WTC11 (cell line): ENCODE measurements around the gene CETP. TPM values are rescaled to one million over a fixed set of nuclear protein-coding genes. Genes with fewer than 3 reads are reported as not detected.
A peak's percentile ranks its signal among the peaks of the same experiment; 100 is the strongest.

ENCODE experiments used
- ATAC-seq: fragments of 200-7000 bp; cut with Tn5 transposase; 2 replicates; pipeline ENCODE4 v1.10.0; 2021; ENCODE audit warnings: mild to moderate bottlenecking, moderate library complexity
- CTCF ChIA-PET: fragments of 300-600 bp; sonication (Branson Sonifier 250); formaldehyde crosslinking; loops from one replicate; lab custom pipeline; 2021; ENCODE audit warnings: antibody characterized with exemption; lab: Charles Lee
- POLR2A ChIA-PET: fragments of 350-600 bp; sonication (Branson Sonifier 250); formaldehyde crosslinking; loops from one replicate; lab custom pipeline; 2021; ENCODE audit warnings: antibody characterized with exemption; lab: Charles Lee
- DNase-seq: peaks from one replicate; pipeline ENCODE4 v3.0.0; 2021; ENCODE audit warnings: low spot score
- H3K27ac Mint-ChIP-seq: 2 replicates; pipeline ENCODE4 v1.8.0; 2021; ENCODE audit warnings: mixed read lengths
- H3K27me3 Mint-ChIP-seq: 2 replicates; pipeline ENCODE4 v1.8.0; 2021; ENCODE audit warnings: low read depth, mild to moderate bottlenecking, moderate library complexity, mixed read lengths
- H3K36me3 Mint-ChIP-seq: 2 replicates; pipeline ENCODE4 v1.8.0; 2021; ENCODE audit warnings: mixed read lengths
- H3K4me1 Mint-ChIP-seq: 2 replicates; pipeline ENCODE4 v1.8.0; 2022; ENCODE audit warnings: mixed read lengths
- H3K4me3 Mint-ChIP-seq: 2 replicates; pipeline ENCODE4 v1.8.0; 2021; ENCODE audit warnings: mild to moderate bottlenecking, moderate library complexity, mixed read lengths
- H3K9me3 Mint-ChIP-seq: 2 replicates; pipeline ENCODE4 v1.8.0; 2021; ENCODE audit warnings: mixed read lengths
- E2F4 ChIP-seq: sonication (generic); formaldehyde crosslinking; IDR thresholded peaks from 2 replicates; pipeline ENCODE4 v1.8.1; 2022; ENCODE audit warnings: low read depth, mild to moderate bottlenecking, moderate library complexity, missing genetic modification reagents, borderline replicate concordance
- ESRRA ChIP-seq: sonication (generic); formaldehyde crosslinking; IDR thresholded peaks from 2 replicates; pipeline ENCODE4 v1.8.1; 2022; ENCODE audit warnings: mild to moderate bottlenecking, missing genetic modification reagents, borderline replicate concordance
- ETV6 ChIP-seq: sonication (generic); formaldehyde crosslinking; IDR thresholded peaks from 2 replicates; pipeline ENCODE4 v1.8.1; 2022; ENCODE audit warnings: mild to moderate bottlenecking, missing genetic modification reagents
- FOXK1 ChIP-seq: sonication (generic); formaldehyde crosslinking; IDR thresholded peaks from 2 replicates; pipeline ENCODE4 v1.8.0; 2022; ENCODE audit warnings: mild to moderate bottlenecking, moderate library complexity, missing genetic modification reagents
- JUN ChIP-seq: sonication (generic); formaldehyde crosslinking; IDR thresholded peaks from 2 replicates; pipeline ENCODE4 v1.8.0; 2023; ENCODE audit warnings: mild to moderate bottlenecking, missing genetic modification reagents
- NFE2L1 ChIP-seq: sonication (generic); formaldehyde crosslinking; IDR thresholded peaks from 2 replicates; pipeline ENCODE4 v1.8.1; 2023; ENCODE audit warnings: missing genetic modification reagents
- NFYB ChIP-seq: sonication (generic); formaldehyde crosslinking; conservative IDR thresholded peaks from 2 replicates; pipeline ENCODE4 v1.8.0; 2022; ENCODE audit warnings: low read depth, missing genetic modification reagents
- NR1H2 ChIP-seq: sonication (generic); formaldehyde crosslinking; IDR thresholded peaks from 2 replicates; pipeline ENCODE4 v1.9.0; 2021; ENCODE audit warnings: mild to moderate bottlenecking, moderate library complexity, missing genetic modification reagents
- OVOL2 ChIP-seq: fragments of 250-450 bp; sonication (Bioruptor Pico); IDR thresholded peaks from 2 replicates; pipeline ENCODE4 v1.9.0; 2021; ENCODE audit warnings: mild to moderate bottlenecking, borderline replicate concordance
- PREB ChIP-seq: sonication (generic); formaldehyde crosslinking; IDR thresholded peaks from 2 replicates; pipeline ENCODE4 v1.8.1; 2022; ENCODE audit warnings: mild to moderate bottlenecking, missing genetic modification reagents, moderate library complexity, borderline replicate concordance
- PRRX2 ChIP-seq: fragments of 250-450 bp; sonication (Bioruptor Pico); IDR thresholded peaks from 2 replicates; pipeline ENCODE4 v1.8.0; 2021; ENCODE audit warnings: mild to moderate bottlenecking
- TP53 ChIP-seq: sonication (generic); formaldehyde crosslinking; IDR thresholded peaks from 2 replicates; pipeline ENCODE4 v1.8.1; 2023; ENCODE audit warnings: mild to moderate bottlenecking, missing genetic modification reagents
- ZNF138 ChIP-seq: sonication (generic); formaldehyde crosslinking; conservative IDR thresholded peaks from 2 replicates; pipeline ENCODE4 v1.8.1; 2022; ENCODE audit warnings: mild to moderate bottlenecking, moderate library complexity, missing genetic modification reagents
- ZNF396 ChIP-seq: fragments of 250-450 bp; sonication (Bioruptor Pico); IDR thresholded peaks from 2 replicates; pipeline ENCODE4 v1.8.0; 2021; ENCODE audit warnings: mild to moderate bottlenecking, moderate library complexity, borderline replicate concordance
- ZNF423 ChIP-seq: fragments of 250-450 bp; sonication (Bioruptor Pico); IDR thresholded peaks from 2 replicates; pipeline ENCODE4 v2.1.2; 2022; ENCODE audit warnings: mild to moderate bottlenecking, moderate library complexity
- ZNF671 ChIP-seq: fragments of 250-450 bp; sonication (Bioruptor Pico); IDR thresholded peaks from 2 replicates; pipeline ENCODE4 v1.8.0; 2021; ENCODE audit warnings: mild to moderate bottlenecking
- total RNA-seq: library from RNA; stranded (reverse); gene quantifications from 3 replicates; pipeline ENCODE4 v1.2.3, GENCODE V29; 2021
- TF ChIP-seq, protein P1 (sequence below): sonication (generic); formaldehyde crosslinking; IDR thresholded peaks from 2 replicates; pipeline ENCODE4 v1.8.1; 2023; ENCODE audit warnings: mild to moderate bottlenecking, missing genetic modification reagents, moderate library complexity
- TF ChIP-seq, protein P2 (sequence below): sonication (generic); formaldehyde crosslinking; IDR thresholded peaks from 2 replicates; pipeline ENCODE4 v1.8.0; 2022; ENCODE audit warnings: mild to moderate bottlenecking, missing genetic modification reagents
- TF ChIP-seq, protein P3 (sequence below): fragments of 200-600 bp; IDR thresholded peaks from 2 replicates; pipeline ENCODE4 v1.8.0; 2022; ENCODE audit warnings: antibody characterized with exemption
- TF ChIP-seq, protein P4 (sequence below): fragments of 250-450 bp; sonication (Bioruptor Pico); IDR thresholded peaks from 2 replicates; pipeline ENCODE4 v1.9.0; 2021; ENCODE audit warnings: mild to moderate bottlenecking

Gene CETP
- total RNA-seq, 1 experiment from 2014 or later: not detected

DNA sequence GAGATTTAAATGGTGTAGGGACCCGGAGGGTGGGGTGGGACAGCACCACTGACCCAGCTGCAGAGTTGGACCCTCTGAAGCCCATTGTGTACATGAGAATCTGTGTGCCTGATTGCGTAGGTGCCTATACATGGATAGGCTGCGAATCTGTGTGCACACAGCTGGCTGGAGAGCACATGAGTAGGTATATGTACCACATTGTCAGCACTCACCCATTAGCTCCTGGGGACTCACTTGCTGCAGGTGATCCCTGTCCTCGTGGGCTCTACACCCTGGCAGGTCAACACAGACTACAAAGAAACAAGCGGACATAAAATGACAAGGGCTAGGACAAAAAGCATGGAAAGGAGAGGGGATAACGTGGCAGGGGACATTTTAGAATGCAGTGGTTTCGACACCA is 11.3 kb upstream of the CETP start (continued):
- TF ChIP-seq NFYB (CRISPR knock-in tag) (no peak), NFE2L1 (no peak), OVOL2 (CRISPR knock-in tag) (no peak), TP53 (no peak), ESRRA (CRISPR knock-in tag) (no peak), ZNF423 (CRISPR knock-in tag) (no peak), ZNF671 (CRISPR knock-in tag) (no peak), E2F4 (CRISPR knock-in tag) (no peak), ETV6 (no peak)
- TF ChIP-seq, protein P1, sequence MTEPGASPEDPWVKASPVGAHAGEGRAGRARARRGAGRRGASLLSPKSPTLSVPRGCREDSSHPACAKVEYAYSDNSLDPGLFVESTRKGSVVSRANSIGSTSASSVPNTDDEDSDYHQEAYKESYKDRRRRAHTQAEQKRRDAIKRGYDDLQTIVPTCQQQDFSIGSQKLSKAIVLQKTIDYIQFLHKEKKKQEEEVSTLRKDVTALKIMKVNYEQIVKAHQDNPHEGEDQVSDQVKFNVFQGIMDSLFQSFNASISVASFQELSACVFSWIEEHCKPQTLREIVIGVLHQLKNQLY (CRISPR knock-in tag): no peak
- TF ChIP-seq, protein P2, sequence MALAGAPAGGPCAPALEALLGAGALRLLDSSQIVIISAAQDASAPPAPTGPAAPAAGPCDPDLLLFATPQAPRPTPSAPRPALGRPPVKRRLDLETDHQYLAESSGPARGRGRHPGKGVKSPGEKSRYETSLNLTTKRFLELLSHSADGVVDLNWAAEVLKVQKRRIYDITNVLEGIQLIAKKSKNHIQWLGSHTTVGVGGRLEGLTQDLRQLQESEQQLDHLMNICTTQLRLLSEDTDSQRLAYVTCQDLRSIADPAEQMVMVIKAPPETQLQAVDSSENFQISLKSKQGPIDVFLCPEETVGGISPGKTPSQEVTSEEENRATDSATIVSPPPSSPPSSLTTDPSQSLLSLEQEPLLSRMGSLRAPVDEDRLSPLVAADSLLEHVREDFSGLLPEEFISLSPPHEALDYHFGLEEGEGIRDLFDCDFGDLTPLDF (CRISPR knock-in tag): no peak

DNA sequence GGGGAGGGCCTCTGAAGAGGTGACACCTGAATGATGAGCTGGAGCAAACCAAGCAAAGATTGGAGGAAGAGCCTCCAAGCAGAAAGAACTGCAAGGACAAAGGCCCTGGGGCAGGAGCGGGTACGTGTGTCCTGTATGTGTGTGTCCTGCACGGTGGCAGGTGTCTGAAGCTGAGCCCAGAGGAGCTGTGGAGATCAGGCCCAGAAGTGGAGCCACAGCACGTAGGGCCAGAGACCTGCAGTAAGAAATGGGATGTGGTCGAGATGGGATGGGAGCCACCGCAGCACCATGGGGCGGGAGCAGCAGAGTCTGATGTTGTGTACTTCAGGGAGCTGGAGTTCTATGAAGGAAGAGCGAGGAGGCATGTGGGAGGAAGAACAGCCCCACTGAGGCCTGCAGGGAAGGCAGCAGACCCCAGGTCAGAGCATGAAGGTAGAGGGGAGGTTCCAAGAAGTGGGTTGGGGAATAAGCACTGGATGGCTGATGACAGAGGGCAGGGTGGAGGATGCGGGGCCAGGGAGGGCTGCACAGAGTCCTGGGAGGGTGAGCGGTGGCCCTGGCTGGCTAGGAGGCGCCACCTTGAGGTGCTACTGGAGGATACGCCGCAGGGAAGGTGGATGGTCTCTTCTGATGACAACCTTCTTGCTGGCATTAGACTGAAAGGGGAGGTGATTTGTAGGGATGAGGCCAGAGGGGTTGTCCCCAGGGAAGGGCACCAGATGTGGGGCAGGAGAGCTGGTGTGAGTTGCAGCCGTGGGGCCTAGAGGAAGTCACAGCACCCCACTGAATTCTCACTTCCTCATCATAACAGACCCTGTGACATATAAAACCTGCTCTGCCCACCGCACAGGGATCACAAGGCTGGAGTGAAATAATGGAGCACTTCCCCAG is 10.6 kb upstream of the CETP start:
- no peak overlapping the region for H3K4me3 Mint-ChIP-seq
- H3K4me1 Mint-ChIP-seq: peaks cover 10% of the 10 kb centered on the region
- H3K9me3 Mint-ChIP-seq: peaks cover 7% of the 10 kb centered on the region
- no peak overlapping the region for H3K27ac Mint-ChIP-seq
- POLR2A ChIA-PET: no interaction called here
- DNase-seq: peak; percentile 72
- peak; percentile 93 for ATAC-seq
- peaks cover 3% of the 10 kb centered on the region; the same call in 1 of the 2 replicates for H3K36me3 Mint-ChIP-seq
- no peak for TF ChIP-seq OVOL2 (CRISPR knock-in tag)
- TF ChIP-seq ZNF138 (CRISPR knock-in tag): no peak
- TF ChIP-seq ZNF423 (CRISPR knock-in tag): peak; percentile 54
- TF ChIP-seq, protein P3, sequence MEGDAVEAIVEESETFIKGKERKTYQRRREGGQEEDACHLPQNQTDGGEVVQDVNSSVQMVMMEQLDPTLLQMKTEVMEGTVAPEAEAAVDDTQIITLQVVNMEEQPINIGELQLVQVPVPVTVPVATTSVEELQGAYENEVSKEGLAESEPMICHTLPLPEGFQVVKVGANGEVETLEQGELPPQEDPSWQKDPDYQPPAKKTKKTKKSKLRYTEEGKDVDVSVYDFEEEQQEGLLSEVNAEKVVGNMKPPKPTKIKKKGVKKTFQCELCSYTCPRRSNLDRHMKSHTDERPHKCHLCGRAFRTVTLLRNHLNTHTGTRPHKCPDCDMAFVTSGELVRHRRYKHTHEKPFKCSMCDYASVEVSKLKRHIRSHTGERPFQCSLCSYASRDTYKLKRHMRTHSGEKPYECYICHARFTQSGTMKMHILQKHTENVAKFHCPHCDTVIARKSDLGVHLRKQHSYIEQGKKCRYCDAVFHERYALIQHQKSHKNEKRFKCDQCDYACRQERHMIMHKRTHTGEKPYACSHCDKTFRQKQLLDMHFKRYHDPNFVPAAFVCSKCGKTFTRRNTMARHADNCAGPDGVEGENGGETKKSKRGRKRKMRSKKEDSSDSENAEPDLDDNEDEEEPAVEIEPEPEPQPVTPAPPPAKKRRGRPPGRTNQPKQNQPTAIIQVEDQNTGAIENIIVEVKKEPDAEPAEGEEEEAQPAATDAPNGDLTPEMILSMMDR: 0 out of 2 replicates have a peak, but pooled peaks have one; percentile 35
- TF ChIP-seq NR1H2 (CRISPR knock-in tag): no peak
- H3K27me3 Mint-ChIP-seq: no peaks in the 10 kb centered on the region; the same call in 1 of the 2 replicates
- CTCF ChIA-PET: interaction anchor here (0.7 to 1.1 kb wide), 4 partner anchors 11 to 158 kb away, joined by 3 to 5 read pairs (median 3); no protein-coding TSS in a partner anchor

DNA sequence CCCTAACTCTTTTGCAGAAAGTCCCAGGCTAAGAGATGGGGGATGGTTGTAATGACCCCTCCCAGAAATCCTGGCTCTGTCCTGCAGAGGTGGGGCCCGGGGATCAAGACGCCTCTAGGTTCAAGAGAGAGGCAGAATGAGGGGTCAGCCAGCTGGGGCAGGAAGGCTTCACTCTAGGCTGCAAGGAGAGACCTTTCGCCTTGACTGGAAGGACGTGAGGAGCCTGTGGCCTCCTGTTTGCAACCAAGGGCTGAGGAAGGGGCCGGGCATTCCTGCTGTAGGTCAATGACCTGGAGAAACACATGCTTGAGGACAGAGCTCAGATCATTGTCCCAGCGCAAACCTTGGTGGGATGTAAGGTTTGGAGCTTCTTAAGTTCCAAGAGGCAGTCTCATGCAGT is 8.7 kb upstream of the CETP start:
- ChIA-PET POLR2A (no interaction called here), CTCF (interaction anchor here (0.5 to 0.6 kb wide), 2 partner anchors 11 to 67 kb away, joined by 3 to 4 read pairs; no protein-coding TSS in a partner anchor)
- Mint-ChIP-seq H3K36me3 (peaks cover 4% of the 10 kb centered on the region; the same call in 1 of the 2 replicates), H3K4me1 (no peaks in the 10 kb centered on the region), H3K4me3 (no peak overlapping the region), H3K27ac (no peak overlapping the region), H3K9me3 (peaks cover 10% of the 10 kb centered on the region), H3K27me3 (no peaks in the 10 kb centered on the region; the same call in 1 of the 2 replicates)
- ATAC-seq (no peak), DNase-seq (no peak)
- TF ChIP-seq FOXK1 (no peak), PREB (no peak), JUN (CRISPR knock-in tag) (no peak), PRRX2 (CRISPR knock-in tag) (no peak), E2F4 (CRISPR knock-in tag) (no peak), ZNF396 (CRISPR knock-in tag) (no peak)
- TF ChIP-seq, protein P4, sequence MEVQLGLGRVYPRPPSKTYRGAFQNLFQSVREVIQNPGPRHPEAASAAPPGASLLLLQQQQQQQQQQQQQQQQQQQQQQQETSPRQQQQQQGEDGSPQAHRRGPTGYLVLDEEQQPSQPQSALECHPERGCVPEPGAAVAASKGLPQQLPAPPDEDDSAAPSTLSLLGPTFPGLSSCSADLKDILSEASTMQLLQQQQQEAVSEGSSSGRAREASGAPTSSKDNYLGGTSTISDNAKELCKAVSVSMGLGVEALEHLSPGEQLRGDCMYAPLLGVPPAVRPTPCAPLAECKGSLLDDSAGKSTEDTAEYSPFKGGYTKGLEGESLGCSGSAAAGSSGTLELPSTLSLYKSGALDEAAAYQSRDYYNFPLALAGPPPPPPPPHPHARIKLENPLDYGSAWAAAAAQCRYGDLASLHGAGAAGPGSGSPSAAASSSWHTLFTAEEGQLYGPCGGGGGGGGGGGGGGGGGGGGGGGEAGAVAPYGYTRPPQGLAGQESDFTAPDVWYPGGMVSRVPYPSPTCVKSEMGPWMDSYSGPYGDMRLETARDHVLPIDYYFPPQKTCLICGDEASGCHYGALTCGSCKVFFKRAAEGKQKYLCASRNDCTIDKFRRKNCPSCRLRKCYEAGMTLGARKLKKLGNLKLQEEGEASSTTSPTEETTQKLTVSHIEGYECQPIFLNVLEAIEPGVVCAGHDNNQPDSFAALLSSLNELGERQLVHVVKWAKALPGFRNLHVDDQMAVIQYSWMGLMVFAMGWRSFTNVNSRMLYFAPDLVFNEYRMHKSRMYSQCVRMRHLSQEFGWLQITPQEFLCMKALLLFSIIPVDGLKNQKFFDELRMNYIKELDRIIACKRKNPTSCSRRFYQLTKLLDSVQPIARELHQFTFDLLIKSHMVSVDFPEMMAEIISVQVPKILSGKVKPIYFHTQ: no peak
